H9 (cell line): ENCODE measurements around the gene AGTPBP1. TPM values are rescaled to one million over a fixed set of nuclear protein-coding genes. Genes with fewer than 3 reads are reported as not detected.

Experiments used
- DNase-seq: peaks from one replicate; pipeline ENCODE4 v3.0.0-alpha.2; 2017
- H2AFZ ChIP-seq: one replicate; pipeline ENCODE4 v1.6.1; 2013; ENCODE audit warnings: mild to moderate bottlenecking, low read length, control low read depth, moderate library complexity
- H2AK5ac ChIP-seq: 2 replicates; pipeline ENCODE4 v1.6.1; 2013; ENCODE audit warnings: low read length, control low read depth, mixed read lengths; ENCODE audit not compliant: insufficient read length
- H2BK120ac ChIP-seq: one replicate; pipeline ENCODE4 v1.6.1; 2013; ENCODE audit warnings: low read depth, mild to moderate bottlenecking, low read length, control low read depth, inconsistent platforms; ENCODE audit not compliant: poor library complexity, severe bottlenecking
- H2BK12ac ChIP-seq: 2 replicates; pipeline ENCODE4 v1.6.1; 2013; ENCODE audit warnings: low read length, control low read depth, mixed read lengths, low read depth; ENCODE audit not compliant: insufficient read length
- H2BK15ac ChIP-seq: 2 replicates; pipeline ENCODE4 v1.6.1; 2013; ENCODE audit warnings: low read depth, low read length, control low read depth
- H2BK20ac ChIP-seq: one replicate; pipeline ENCODE4 v1.6.1; 2013; ENCODE audit warnings: low read depth, mild to moderate bottlenecking, low read length, control low read depth, inconsistent platforms; ENCODE audit not compliant: poor library complexity, severe bottlenecking
- H2BK5ac ChIP-seq: 2 replicates; pipeline ENCODE4 v1.6.1; 2013; ENCODE audit warnings: low read length, control low read depth, mixed read lengths; ENCODE audit not compliant: insufficient read length
- H3K14ac ChIP-seq: 2 replicates; pipeline ENCODE4 v1.6.1; 2013; ENCODE audit warnings: low read length, control low read depth; ENCODE audit not compliant: insufficient read depth
- H3K18ac ChIP-seq: 2 replicates; pipeline ENCODE4 v1.6.1; 2013; ENCODE audit warnings: low read depth, mild to moderate bottlenecking, mixed read lengths, low read length, control low read depth; ENCODE audit not compliant: insufficient read length
- H3K23ac ChIP-seq: 2 replicates; pipeline ENCODE4 v1.6.1; 2013; ENCODE audit warnings: low read length, control low read depth, mixed read lengths, low read depth; ENCODE audit not compliant: insufficient read length
- H3K23me2 ChIP-seq: 2 replicates; pipeline ENCODE4 v1.6.1; 2013; ENCODE audit warnings: low read depth, mild to moderate bottlenecking, mixed read lengths, low read length, control low read depth; ENCODE audit not compliant: insufficient read length, poor library complexity, severe bottlenecking
- H3K27ac ChIP-seq: 2 replicates; pipeline ENCODE4 v1.5.1; 2013; ENCODE audit warnings: low read length, control low read depth, mixed read lengths, low read depth; ENCODE audit not compliant: insufficient read length
- H3K27me3 ChIP-seq: 2 replicates; pipeline ENCODE4 v1.6.1; 2013; ENCODE audit warnings: low read length, control low read depth, inconsistent platforms; ENCODE audit not compliant: insufficient read depth
- H3K4ac ChIP-seq: 2 replicates; pipeline ENCODE4 v1.6.1; 2013; ENCODE audit warnings: low read depth, mild to moderate bottlenecking, control low read depth, inconsistent platforms, low read length, moderate library complexity
- H3K4me1 ChIP-seq: 2 replicates; pipeline ENCODE4 v1.6.1; 2013; ENCODE audit warnings: low read length, control low read depth, inconsistent platforms; ENCODE audit not compliant: insufficient read depth
- H3K4me2 ChIP-seq: 2 replicates; pipeline ENCODE4 v1.6.1; 2013; ENCODE audit warnings: low read length, control low read depth, mixed read lengths; ENCODE audit not compliant: insufficient read length, insufficient read depth
- H3K56ac ChIP-seq: 2 replicates; pipeline ENCODE4 v1.6.1; 2013; ENCODE audit warnings: low read depth, mild to moderate bottlenecking, mixed read lengths, low read length, control low read depth; ENCODE audit not compliant: insufficient read length
- H3K79me1 ChIP-seq: 2 replicates; pipeline ENCODE4 v1.6.1; 2013; ENCODE audit warnings: low read depth, mild to moderate bottlenecking, moderate library complexity, low read length, control low read depth, inconsistent platforms; ENCODE audit not compliant: insufficient read depth, poor library complexity, severe bottlenecking
- H3K79me2 ChIP-seq: 2 replicates; pipeline ENCODE4 v1.6.1; 2013; ENCODE audit warnings: low read length, control low read depth, inconsistent platforms; ENCODE audit not compliant: insufficient read depth
- H3K9ac ChIP-seq: 2 replicates; pipeline ENCODE4 v1.6.1; 2013; ENCODE audit warnings: low read length, control low read depth, mixed read lengths; ENCODE audit not compliant: insufficient read length; ENCODE audit errors: extremely low read depth
- H3K9me3 ChIP-seq: one replicate; pipeline ENCODE4 v1.6.1; 2013; ENCODE audit warnings: low read depth, low read length, inconsistent platforms; ENCODE audit not compliant: control insufficient read depth
- H3T11ph ChIP-seq: one replicate; pipeline ENCODE4 v1.6.1; 2013; ENCODE audit warnings: mild to moderate bottlenecking, low read length, control low read depth, inconsistent platforms
- H4K20me1 ChIP-seq: one replicate; pipeline ENCODE4 v1.6.1; 2013; ENCODE audit not compliant: control insufficient read depth, insufficient read length, insufficient read depth
- H4K5ac ChIP-seq: 2 replicates; pipeline ENCODE4 v1.6.1; 2013; ENCODE audit warnings: low read depth, mild to moderate bottlenecking, mixed read lengths, low read length, control low read depth; ENCODE audit not compliant: insufficient read length
- H4K8ac ChIP-seq: replicated peaks from 2 replicates; pipeline ENCODE4 v1.6.1; 2013; ENCODE audit warnings: low read length, control low read depth, mixed read lengths, low read depth; ENCODE audit not compliant: insufficient read length
- H4K91ac ChIP-seq: 2 replicates; pipeline ENCODE4 v1.6.1; 2013; ENCODE audit warnings: low read depth, mild to moderate bottlenecking, moderate library complexity, mixed read lengths, low read length, control low read depth; ENCODE audit not compliant: insufficient read length
- H3K27ac Mint-ChIP-seq, 3 experiments: 2 replicates in 2 of 3; 3 replicates in 1 of 3; pipeline ENCODE4 v1.8.0; 2020 to 2021; ENCODE audit warnings: mixed read lengths in 3 of 3, mild to moderate bottlenecking in 1 of 3, moderate library complexity in 1 of 3
- H3K27me3 Mint-ChIP-seq: 2 replicates; pipeline ENCODE4 v1.8.0; 2021; ENCODE audit warnings: low read depth, mild to moderate bottlenecking, moderate library complexity, mixed read lengths
- H3K36me3 Mint-ChIP-seq, 3 experiments: 2 replicates in 2 of 3; 3 replicates in 1 of 3; pipeline ENCODE4 v1.8.0; 2020 to 2021; ENCODE audit warnings: low read depth in 3 of 3, mixed read lengths in 3 of 3; ENCODE audit not compliant: insufficient read depth in 1 of 3
- H3K4me1 Mint-ChIP-seq, 2 experiments: 2 replicates each; pipeline ENCODE4 v1.8.0; 2020; ENCODE audit warnings: mixed read lengths in 2 of 2
- H3K4me3 Mint-ChIP-seq, 2 experiments: 2 replicates in 1 of 2; 3 replicates in 1 of 2; pipeline ENCODE4 v1.8.0; 2020 to 2021; ENCODE audit warnings: mild to moderate bottlenecking in 2 of 2, mixed read lengths in 2 of 2, moderate library complexity in 1 of 2
- H3K9me3 Mint-ChIP-seq, 2 experiments: 2 replicates in 1 of 2; 3 replicates in 1 of 2; pipeline ENCODE4 v1.8.0; 2020; ENCODE audit warnings: mild to moderate bottlenecking in 2 of 2, mixed read lengths in 2 of 2, moderate library complexity in 1 of 2
- CTCF ChIP-seq: fragments of 200-600 bp; sonication (generic); conservative IDR thresholded peaks from 3 replicates; pipeline ENCODE4 v1.8.0; 2021; ENCODE audit warnings: antibody characterized with exemption, mild to moderate bottlenecking
- WGBS: extraction: QIAGEN DNeasy Blood & Tissue Kit; methylation state at CpG from one replicate; pipeline ENCODE4 v1.1.7; 2013; ENCODE audit warnings: missing lambda C conversion rate, low lambda C conversion rate, mixed read lengths; ENCODE audit not compliant: insufficient read length; ENCODE audit errors: extremely low coverage; 5-methylcytosine and 5-hydroxymethylcytosine counted together
- total RNA-seq: library from RNA; stranded (reverse); gene quantifications from 2 replicates; pipeline ENCODE4 v1.2.1, GENCODE V29; 2021

The AGTPBP1 gene
- total RNA-seq, 1 experiment from 2014 or later, result 53.1 TPM

GRCh38 chr9:85737671-85738070 lies 4.1 kb downstream of the AGTPBP1 start:
- H3K18ac ChIP-seq, result no peak overlapping the region
- H2BK15ac ChIP-seq, result no peak overlapping the region
- H3K23me2 ChIP-seq, result peaks cover 4% of the 10 kb centered on the region
- H3K9ac ChIP-seq, result no peak overlapping the region
- no peak overlapping the region for H3K14ac ChIP-seq
- H3K9me3 ChIP-seq, result no peaks in the 10 kb centered on the region
- H4K8ac ChIP-seq, result no peak overlapping the region
- TF ChIP-seq CTCF, result no peak
- H3K4ac ChIP-seq, result no peak overlapping the region
- no CpG with 5 or more reads among the region's 3 CpGs for WGBS
- H3K36me3 Mint-ChIP-seq, result peaks cover 0 to 2% (median 0%) of the 10 kb centered on the region in 3 experiments; a peak in 2 of 7 replicates
- H3K4me1 Mint-ChIP-seq, result peaks cover 29 to 34% of the 10 kb centered on the region in 2 experiments
- no peaks in the 10 kb centered on the region for H3K4me1 ChIP-seq
- H4K91ac ChIP-seq, result no peak overlapping the region
- no peak overlapping the region for H3K4me2 ChIP-seq
- no peak overlapping the region for H3K56ac ChIP-seq
- no peak overlapping the region for H3K23ac ChIP-seq
- peaks cover 15% of the 10 kb centered on the region for H3K79me2 ChIP-seq
- no peak overlapping the region for H2BK120ac ChIP-seq
- H2BK5ac ChIP-seq, result no peak overlapping the region
- no peak overlapping the region for H2BK20ac ChIP-seq
- no peak for DNase-seq
- H3K4me3 Mint-ChIP-seq, result no peak overlapping the region
- no peaks in the 10 kb centered on the region for H3K79me1 ChIP-seq
- no peak overlapping the region for H2BK12ac ChIP-seq
- no peaks in the 10 kb centered on the region for H3K27me3 Mint-ChIP-seq
- no peaks in the 10 kb centered on the region for H4K20me1 ChIP-seq
- H3K27ac Mint-ChIP-seq, result no peak overlapping the region
- no peak overlapping the region for H3K27ac ChIP-seq
- no peak overlapping the region for H3T11ph ChIP-seq
- no peaks in the 10 kb centered on the region for H3K9me3 Mint-ChIP-seq
- no peak overlapping the region for H4K5ac ChIP-seq
- H2AFZ ChIP-seq, result no peak overlapping the region
- H2AK5ac ChIP-seq, result no peak overlapping the region
- H3K27me3 ChIP-seq, result no peaks in the 10 kb centered on the region
